ENCODE results near the gene C1orf141.

- no peak for TF ChIP-seq CTCF (IDR thresholded peaks at IDR 0.05)
- no peak for TF ChIP-seq POLR2A (IDR thresholded peaks at IDR 0.05; ENCODE audit: low read depth)
Observed at GRCh38 chr1:67053535-67053784, 81.3 kb downstream of the C1orf141 start.
